B cell (primary cell): Measurements from ENCODE around the gene MBNL2.

ENCODE experiments used
- EZH2 ChIP-seq: IDR thresholded peaks from 2 replicates; pipeline ENCODE4 v1.6.1; 2012; ENCODE audit warnings: borderline replicate concordance, low read depth, mild to moderate bottlenecking, moderate library complexity, low read length; ENCODE audit not compliant: insufficient read depth, poor library complexity, severe bottlenecking
- TF ChIP-seq, protein P1 (sequence below): fragments of 200-600 bp; IDR thresholded peaks from one replicate; pipeline ENCODE4 v1.8.0; 2022; ENCODE audit warnings: antibody characterized with exemption, mild to moderate bottlenecking

DNA sequence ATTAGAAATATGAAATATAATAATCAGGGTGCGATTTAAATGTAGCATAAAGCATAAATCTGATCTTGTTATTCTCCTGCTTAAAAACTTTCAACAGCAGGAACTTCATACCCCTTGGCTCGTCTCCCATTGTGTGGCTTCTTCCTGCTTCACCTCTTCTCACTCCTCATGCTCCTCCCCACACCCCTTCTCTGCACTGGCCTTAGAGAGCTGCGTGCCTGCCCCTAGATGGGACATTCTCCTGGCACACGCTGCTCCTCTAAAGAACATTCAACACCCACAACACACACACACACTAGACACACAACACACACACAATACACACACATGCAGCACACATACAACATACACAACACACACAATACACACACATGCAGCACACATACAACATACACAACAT, 107.2 kb downstream of the MBNL2 start:
- no peak for TF ChIP-seq EZH2
- TF ChIP-seq, protein P1, sequence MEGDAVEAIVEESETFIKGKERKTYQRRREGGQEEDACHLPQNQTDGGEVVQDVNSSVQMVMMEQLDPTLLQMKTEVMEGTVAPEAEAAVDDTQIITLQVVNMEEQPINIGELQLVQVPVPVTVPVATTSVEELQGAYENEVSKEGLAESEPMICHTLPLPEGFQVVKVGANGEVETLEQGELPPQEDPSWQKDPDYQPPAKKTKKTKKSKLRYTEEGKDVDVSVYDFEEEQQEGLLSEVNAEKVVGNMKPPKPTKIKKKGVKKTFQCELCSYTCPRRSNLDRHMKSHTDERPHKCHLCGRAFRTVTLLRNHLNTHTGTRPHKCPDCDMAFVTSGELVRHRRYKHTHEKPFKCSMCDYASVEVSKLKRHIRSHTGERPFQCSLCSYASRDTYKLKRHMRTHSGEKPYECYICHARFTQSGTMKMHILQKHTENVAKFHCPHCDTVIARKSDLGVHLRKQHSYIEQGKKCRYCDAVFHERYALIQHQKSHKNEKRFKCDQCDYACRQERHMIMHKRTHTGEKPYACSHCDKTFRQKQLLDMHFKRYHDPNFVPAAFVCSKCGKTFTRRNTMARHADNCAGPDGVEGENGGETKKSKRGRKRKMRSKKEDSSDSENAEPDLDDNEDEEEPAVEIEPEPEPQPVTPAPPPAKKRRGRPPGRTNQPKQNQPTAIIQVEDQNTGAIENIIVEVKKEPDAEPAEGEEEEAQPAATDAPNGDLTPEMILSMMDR = no peak
